ENCODE results near the gene CARMIL1.

DNA sequence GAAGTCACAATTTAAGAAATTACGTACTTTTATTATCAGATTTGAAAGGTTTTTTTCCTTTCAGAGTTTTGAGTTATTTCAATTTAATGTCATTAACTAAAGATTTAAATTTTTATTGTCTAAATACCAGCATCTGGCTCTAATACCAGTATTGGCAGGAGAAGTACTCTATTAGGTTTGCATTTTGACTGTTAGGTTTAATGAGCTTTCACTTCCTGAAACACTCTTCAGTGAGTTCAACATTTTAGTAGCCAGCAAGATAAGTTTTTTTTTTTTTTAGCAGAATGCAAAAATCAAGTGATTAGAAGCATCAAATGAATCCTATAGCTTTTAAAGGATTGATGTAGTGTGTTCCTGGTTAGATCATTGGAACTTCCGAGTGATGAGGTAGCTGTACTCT, 338.8 kb downstream of the CARMIL1 start:
- TF ChIP-seq SP1 (IDR thresholded peaks at IDR 0.05), result no peak
- no peak for TF ChIP-seq NFRKB (IDR thresholded peaks at IDR 0.05)
- TF ChIP-seq FOXK2 (IDR thresholded peaks at IDR 0.05), result no peak
- TF ChIP-seq L3MBTL2 (conservative IDR thresholded peaks at IDR 0.05), result no peak
- no peak for TF ChIP-seq BHLHE40 (IDR thresholded peaks at IDR 0.05; ENCODE audit: borderline replicate concordance)

All from HEK293T (cell line).